Stimulated activated effector memory CD8-positive, alpha-beta T cell treated with anti-CD3 and anti-CD28 coated beads, Interleukin-12 subunit alpha, Interleukin-12 subunit beta, amount 100 ng/mL, for 72 hours (primary cell): ENCODE results near the gene AKAP5.
A peak's percentile ranks its signal among the peaks of the same experiment; 100 is the strongest.

Experiments used
- ATAC-seq: fragments of 150-1000 bp; cut with Tn5 transposase; 2 replicates; pipeline ENCODE4 v1.10.0; 2021
- DNase-seq, 2 donors: peaks; one replicate each; pipeline ENCODE4 v3.0.0; 2021 to 2022; ENCODE audit warnings: low spot score in 2 of 2
- H3K27ac Mint-ChIP-seq: one replicate; pipeline ENCODE4 v1.8.0; 2022; ENCODE audit warnings: mild to moderate bottlenecking, mixed read lengths
- H3K36me3 Mint-ChIP-seq: one replicate; pipeline ENCODE4 v1.8.0; 2022; ENCODE audit warnings: mild to moderate bottlenecking, mixed read lengths
- H3K4me1 Mint-ChIP-seq: one replicate; pipeline ENCODE4 v1.8.0; 2022; ENCODE audit warnings: mixed read lengths
- H3K4me3 Mint-ChIP-seq: one replicate; pipeline ENCODE4 v1.8.0; 2022; ENCODE audit warnings: mild to moderate bottlenecking, mixed read lengths
- H3K9me3 Mint-ChIP-seq: one replicate; pipeline ENCODE4 v1.8.0; 2022; ENCODE audit warnings: mixed read lengths

The AKAP5 gene, protein sequence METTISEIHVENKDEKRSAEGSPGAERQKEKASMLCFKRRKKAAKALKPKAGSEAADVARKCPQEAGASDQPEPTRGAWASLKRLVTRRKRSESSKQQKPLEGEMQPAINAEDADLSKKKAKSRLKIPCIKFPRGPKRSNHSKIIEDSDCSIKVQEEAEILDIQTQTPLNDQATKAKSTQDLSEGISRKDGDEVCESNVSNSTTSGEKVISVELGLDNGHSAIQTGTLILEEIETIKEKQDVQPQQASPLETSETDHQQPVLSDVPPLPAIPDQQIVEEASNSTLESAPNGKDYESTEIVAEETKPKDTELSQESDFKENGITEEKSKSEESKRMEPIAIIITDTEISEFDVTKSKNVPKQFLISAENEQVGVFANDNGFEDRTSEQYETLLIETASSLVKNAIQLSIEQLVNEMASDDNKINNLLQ

DNA sequence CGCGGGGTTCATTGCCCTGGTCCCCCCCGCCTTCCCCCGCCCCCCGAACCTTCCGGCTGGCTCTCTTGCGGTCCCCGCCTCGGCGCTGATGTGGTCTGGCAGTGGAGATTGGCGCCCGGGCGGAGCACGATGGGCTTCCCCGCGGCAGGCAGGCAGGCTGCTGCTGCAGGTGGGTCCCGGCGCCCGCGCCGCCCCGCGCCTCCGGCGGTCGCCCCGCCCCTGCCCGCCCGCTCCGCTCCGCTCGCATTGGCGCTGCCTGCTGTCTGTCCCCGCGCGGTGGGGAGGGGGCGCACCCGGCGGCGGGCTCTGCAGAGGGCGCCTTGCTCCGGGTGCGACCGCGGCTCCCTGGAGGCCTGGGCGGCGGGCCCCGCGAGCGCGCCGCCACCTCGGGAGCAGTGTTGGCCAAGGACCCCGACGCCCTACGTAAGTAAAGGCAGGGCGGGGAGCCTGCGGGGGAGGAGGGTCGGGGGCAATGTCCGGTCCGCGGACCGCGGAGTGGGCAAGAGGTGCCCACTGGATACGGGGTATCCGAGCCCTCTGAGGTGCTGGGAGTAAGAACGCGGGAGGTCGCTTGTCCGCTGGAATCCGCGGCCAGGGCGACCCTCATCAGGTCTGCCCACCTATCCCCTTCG, at the start of gene AKAP5:
AKAP5 (plus strand) TSS at position 309 of the 632 bp plus-strand sequence. CDS start 2,896 bp downstream, outside the sequence.
- H3K4me1 Mint-ChIP-seq = peaks cover 29% of the 10 kb centered on the region
- peaks cover 19% of the 10 kb centered on the region for H3K36me3 Mint-ChIP-seq
- peak within 1 kb of the TSS; percentile 85 for H3K27ac Mint-ChIP-seq
- peak; percentile 84 for ATAC-seq
- H3K9me3 Mint-ChIP-seq = no peaks in the 10 kb centered on the region
- DNase-seq = peak; percentile 42 to 79
- H3K4me3 Mint-ChIP-seq = peak within 1 kb of the TSS; percentile 74

DNA sequence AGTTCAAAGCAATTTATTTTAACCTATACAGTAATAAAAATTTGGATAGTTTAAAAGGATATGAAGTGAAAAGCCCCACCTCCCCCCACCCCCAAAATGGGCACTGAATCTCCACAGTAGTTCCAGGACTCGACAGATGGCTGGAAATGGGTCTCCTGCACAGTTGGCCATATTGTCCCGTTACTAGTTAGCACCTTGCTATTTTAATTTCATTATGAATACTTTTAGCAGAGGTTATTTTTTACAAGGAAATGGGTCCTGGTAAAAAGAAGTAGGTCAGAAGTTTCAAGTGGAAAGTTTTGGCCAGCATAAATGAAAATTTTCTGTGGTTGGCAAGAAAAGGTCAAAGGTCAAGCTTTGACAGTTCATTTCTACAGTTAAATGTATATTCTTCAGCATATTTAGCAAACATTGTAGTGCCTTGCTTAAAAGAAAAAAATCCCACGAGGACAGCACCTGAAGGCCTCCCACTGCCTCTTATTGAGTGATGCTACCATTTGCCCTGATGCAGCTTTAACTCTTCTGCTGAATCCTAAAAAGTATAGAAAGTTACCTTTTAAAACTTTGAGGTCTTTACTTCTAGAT, 48.9 kb upstream of the AKAP5 start:
- Mint-ChIP-seq H3K27ac (peak overlapping the region; percentile 22), H3K4me3 (no peak overlapping the region), H3K36me3 (peaks cover 100% of the 10 kb centered on the region), H3K9me3 (no peaks in the 10 kb centered on the region), H3K4me1 (peaks cover 20% of the 10 kb centered on the region)
- no peak for ATAC-seq
- DNase-seq = no peak

DNA sequence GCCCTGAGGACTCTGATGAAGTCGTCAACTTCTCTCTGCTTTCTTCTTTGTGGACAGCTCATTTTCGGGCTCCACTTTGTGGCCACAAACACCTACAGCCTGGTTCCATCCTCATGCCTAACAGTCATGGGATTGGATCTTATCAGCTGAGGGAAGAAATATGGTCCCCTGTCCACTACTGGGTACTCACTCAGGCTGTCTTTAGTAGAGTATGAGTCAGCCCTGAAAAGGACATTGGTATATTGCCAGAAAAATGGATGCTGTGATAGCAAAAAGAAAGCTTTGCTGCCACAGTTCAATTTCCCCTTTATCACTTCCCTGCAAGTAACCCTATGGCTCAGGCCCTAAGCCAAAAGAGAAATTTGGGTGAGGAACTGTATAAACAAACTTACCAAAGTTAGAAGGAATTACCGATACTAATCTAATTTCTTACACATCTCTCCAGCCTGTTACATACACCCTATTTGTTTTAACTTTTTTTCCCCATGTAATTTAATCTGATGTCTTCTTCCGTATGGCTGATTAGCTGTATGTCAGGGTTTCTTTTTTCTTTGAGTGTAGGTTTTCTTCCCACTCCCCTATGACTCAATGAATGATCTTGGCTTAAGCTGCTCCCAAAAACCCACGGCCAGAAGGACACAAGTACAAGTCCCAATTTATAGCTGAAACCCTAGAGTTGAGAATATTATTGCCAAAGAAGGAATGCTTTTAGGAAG, 48.1 kb upstream of the AKAP5 start:
- Mint-ChIP-seq H3K9me3 (no peaks in the 10 kb centered on the region), H3K27ac (peak overlapping the region; percentile 22), H3K4me3 (no peak overlapping the region), H3K36me3 (peaks cover 100% of the 10 kb centered on the region), H3K4me1 (peaks cover 13% of the 10 kb centered on the region)
- ATAC-seq = peak; percentile 28
- DNase-seq = no peak

DNA sequence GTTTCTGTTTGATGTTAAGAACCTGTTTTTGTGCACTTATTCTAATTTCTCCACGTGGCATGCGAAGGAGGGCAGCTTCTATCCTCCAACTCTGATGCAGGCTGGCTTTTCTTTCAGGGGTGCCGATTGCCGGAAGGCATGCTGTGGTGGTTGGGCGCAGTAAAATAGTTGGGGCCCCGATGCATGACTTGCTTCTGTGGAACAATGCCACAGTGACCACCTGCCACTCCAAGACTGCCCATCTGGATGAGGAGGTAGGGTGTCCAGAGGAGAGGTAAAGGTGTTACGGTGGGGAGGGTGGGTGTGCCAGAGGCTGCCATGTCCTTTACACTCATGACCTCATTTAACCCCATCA, 47.6 kb upstream of the AKAP5 start:
- no peak for ATAC-seq
- Mint-ChIP-seq H3K9me3 (no peaks in the 10 kb centered on the region), H3K36me3 (peaks cover 100% of the 10 kb centered on the region), H3K27ac (no peak overlapping the region), H3K4me3 (no peak overlapping the region), H3K4me1 (peaks cover 11% of the 10 kb centered on the region)
- no peak for DNase-seq

DNA sequence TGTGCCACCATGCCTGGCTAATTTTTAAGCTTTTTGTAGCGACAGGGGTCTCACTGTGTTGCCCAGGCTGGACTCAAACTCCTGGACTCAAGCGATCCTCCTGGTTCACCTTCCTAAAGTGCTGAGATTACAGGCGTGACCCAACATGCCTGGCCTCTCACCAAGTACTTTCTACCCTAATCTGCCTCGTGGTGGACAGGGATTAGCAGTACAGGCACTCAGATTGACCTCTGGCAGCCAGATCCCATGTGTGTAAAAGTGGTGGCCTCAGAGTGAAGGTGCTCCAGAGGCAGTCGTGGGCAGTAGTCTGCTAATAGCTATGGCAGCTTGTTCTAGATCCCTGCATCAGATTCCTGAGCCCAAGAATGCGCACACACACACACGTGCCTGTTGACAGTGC, 46.3 kb upstream of the AKAP5 start:
- Mint-ChIP-seq H3K4me1 (peaks cover 15% of the 10 kb centered on the region), H3K27ac (peak overlapping the region; percentile 17), H3K36me3 (peaks cover 100% of the 10 kb centered on the region), H3K9me3 (no peaks in the 10 kb centered on the region), H3K4me3 (no peak overlapping the region)
- no peak for ATAC-seq
- no peak for DNase-seq

DNA sequence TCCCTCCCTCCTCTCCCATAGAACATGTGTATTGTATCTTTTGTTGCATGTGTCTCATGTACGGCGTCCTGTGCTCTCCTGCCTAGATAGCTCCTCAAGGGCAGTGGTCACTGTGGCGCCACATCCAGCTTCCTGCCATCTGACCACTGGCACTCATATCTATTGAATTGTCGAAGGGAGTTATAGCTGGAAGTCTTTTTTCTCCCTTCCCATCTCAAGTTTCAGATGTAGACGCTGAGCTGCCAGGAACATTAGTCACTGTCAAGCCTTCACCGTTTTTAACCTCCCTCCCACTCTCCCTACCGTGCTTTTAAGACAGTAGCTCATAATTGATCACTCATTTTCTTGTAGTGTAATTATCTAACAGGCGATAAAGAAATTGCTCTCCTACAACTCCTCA, 44.1 kb upstream of the AKAP5 start:
- DNase-seq (no peak), ATAC-seq (no peak)
- H3K4me1 Mint-ChIP-seq = peaks cover 12% of the 10 kb centered on the region
- no peaks in the 10 kb centered on the region for H3K9me3 Mint-ChIP-seq
- peaks cover 100% of the 10 kb centered on the region for H3K36me3 Mint-ChIP-seq
- peak overlapping the region; percentile 66 for H3K27ac Mint-ChIP-seq
- H3K4me3 Mint-ChIP-seq = no peak overlapping the region

DNA sequence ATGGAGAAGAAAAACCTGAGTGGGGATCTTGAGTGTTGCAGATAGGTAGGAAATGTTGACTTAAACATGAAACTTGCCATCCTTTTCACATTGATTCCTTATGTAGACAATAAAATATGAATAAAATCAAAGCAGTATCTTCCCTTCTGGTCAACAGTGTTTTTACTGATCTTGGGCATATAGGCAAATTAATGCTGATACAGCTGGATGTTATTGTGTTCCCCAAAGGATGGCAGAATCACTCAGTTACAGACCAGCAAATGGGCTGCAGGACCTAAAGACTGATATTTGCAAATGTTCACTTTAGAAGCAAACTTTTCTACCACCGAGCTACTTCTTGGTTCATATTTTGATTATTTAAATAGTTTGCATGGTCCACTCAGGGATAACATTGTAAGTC, 43.3 kb upstream of the AKAP5 start:
- peaks cover 100% of the 10 kb centered on the region for H3K36me3 Mint-ChIP-seq
- DNase-seq (no peak), ATAC-seq (no peak)
- no peak overlapping the region for H3K4me3 Mint-ChIP-seq
- no peaks in the 10 kb centered on the region for H3K9me3 Mint-ChIP-seq
- peak overlapping the region; percentile 81 for H3K27ac Mint-ChIP-seq
- H3K4me1 Mint-ChIP-seq = peaks cover 12% of the 10 kb centered on the region

DNA sequence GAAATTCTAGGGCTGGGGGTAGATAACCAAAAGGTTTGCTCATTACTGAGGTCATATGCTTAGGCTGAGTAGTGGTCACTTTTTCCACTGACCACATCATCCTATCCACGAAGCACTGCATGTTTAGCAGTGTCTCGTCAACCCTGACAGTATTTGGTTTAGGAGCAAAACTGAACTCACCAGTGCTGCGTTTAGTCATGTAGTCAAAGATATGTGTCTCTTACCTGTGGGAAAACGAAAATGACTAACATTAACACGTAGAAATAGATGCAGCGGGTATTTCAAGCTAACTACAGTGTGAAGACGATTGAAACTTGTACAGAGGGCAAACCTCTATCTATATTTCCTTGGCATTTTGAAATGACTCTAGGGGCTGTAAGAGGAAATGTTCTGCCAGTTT, 42.5 kb upstream of the AKAP5 start:
- no peak overlapping the region for H3K4me3 Mint-ChIP-seq
- H3K9me3 Mint-ChIP-seq = no peaks in the 10 kb centered on the region
- ATAC-seq = peak; percentile 93
- no peak for DNase-seq
- peak overlapping the region; percentile 81 for H3K27ac Mint-ChIP-seq
- peaks cover 100% of the 10 kb centered on the region for H3K36me3 Mint-ChIP-seq
- peaks cover 12% of the 10 kb centered on the region for H3K4me1 Mint-ChIP-seq

DNA sequence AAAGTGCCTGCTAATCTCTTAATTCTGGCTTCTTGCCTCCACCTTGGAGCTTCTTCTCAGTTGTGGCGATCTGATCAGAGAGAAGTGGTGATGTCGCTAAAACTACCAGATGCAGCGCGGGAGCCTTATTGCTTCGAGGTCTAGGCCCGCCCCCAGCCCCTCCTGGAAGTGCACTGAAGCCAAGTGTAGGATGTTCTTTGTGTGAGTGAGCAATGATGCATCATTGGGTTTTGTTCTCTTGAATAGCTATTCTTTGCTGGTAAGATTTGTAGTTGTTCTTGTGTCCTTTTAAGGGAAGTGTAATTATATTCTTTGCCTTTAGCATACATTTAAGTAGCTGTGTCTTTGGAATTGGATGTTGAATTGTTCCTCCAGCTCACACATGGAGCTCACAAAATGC, 41.3 kb upstream of the AKAP5 start:
- DNase-seq = no peak
- H3K4me3 Mint-ChIP-seq = peak overlapping the region; percentile 23
- peaks cover 100% of the 10 kb centered on the region for H3K36me3 Mint-ChIP-seq
- no peaks in the 10 kb centered on the region for H3K9me3 Mint-ChIP-seq
- peak overlapping the region; percentile 56 for H3K27ac Mint-ChIP-seq
- no peak for ATAC-seq
- H3K4me1 Mint-ChIP-seq = peaks cover 12% of the 10 kb centered on the region

DNA sequence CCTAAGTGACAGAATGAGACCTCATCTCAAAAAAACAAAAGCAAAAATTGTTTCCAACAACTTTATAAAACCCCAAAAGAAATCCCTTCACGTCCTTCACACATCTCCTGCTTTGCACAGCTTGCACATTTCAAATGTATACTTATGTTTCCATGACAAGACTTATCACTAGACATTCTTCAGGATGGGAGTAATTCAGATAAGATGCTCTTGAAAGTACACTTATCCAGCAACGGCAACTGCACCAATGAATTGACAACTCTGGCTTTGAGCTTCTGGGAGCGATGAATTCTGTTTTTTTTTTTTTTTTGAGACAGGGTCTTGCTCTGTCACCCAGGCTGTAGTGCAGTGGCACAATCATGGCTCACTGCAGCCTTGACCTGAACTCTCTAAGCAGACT, 30.8 kb upstream of the AKAP5 start:
- peaks cover 100% of the 10 kb centered on the region for H3K36me3 Mint-ChIP-seq
- no peak overlapping the region for H3K4me3 Mint-ChIP-seq
- H3K9me3 Mint-ChIP-seq = no peaks in the 10 kb centered on the region
- DNase-seq (no peak), ATAC-seq (no peak)
- no peak overlapping the region for H3K27ac Mint-ChIP-seq
- H3K4me1 Mint-ChIP-seq = peaks cover 14% of the 10 kb centered on the region

DNA sequence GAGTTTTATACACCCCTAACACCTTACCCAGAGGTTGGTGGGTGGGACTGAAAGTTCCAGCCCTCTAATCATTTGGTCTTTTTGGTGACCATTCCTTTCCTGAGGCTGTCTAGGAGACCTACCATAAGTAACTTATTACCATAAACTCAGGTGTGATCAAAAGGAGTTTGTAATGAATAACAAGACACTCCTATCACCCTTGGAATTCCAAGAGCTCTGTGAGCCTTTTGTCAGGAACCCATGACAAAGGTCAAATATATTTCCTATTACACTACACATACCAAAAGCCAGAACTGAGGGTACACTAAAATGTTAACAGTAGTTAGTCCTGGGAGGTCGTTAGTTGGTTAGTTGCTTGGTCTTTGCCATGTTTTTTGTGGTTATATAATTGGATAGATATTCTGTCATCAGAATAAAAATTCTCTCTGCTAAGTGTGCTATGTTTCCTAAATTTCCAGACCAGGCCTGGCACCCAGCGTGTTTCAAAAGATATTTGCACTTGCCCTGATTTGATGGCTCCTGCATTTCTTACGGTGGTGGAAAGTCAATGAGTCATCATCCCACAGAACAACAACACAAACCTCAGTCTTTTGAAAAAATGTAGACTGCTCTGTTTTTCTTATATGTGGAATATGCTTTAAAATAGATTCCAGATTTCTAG, 27.0 kb upstream of the AKAP5 start:
- Mint-ChIP-seq H3K27ac (peak overlapping the region; percentile 45), H3K36me3 (peaks cover 99% of the 10 kb centered on the region), H3K4me1 (peaks cover 15% of the 10 kb centered on the region), H3K9me3 (no peaks in the 10 kb centered on the region), H3K4me3 (no peak overlapping the region)
- DNase-seq = no peak
- peak; percentile 74 for ATAC-seq

DNA sequence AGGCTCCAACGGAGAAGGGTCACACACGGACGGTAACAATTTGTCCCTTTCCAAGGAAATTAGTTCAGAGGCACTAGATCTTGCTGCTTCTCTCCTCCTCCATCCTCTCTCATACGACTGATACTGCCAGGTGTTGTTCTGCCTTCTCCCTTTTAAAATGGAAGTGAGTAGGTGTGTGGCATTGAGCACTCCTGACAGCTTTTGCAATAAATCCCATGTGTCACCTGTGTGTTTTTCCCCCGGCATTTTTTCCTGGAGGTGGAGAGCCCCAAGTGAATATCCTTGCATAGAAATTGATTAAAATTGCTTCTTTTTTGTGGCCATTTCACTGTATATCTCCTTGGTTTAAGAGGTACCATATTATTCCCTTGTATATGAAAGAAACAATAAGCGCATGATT, 26.2 kb upstream of the AKAP5 start:
- peaks cover 99% of the 10 kb centered on the region for H3K36me3 Mint-ChIP-seq

DNA sequence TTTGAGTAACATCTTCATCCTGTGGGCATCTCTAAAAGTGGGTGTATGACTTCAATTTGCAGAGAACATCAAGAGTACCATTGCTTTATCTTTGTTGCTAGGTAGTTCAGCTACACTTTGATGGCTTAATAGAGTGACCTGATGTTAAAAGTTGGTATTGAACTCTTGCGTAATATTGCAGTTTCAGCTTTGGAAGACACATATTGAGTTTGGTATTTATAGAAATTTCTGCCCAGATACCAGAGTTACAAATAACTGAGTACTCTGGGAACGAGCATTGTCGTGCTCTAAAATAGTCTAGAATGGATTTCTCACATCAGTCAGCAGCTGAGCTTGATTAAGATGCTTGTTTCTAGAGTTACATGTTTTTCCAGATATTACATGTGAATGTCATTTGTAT, 24.8 kb upstream of the AKAP5 start:
- Mint-ChIP-seq H3K4me1 (peaks cover 37% of the 10 kb centered on the region), H3K9me3 (no peaks in the 10 kb centered on the region), H3K36me3 (peaks cover 99% of the 10 kb centered on the region), H3K4me3 (no peak overlapping the region), H3K27ac (no peak overlapping the region)
- DNase-seq (no peak), ATAC-seq (no peak)

More for the DNA sequence above, 26.2 kb upstream of the AKAP5 start:
- ATAC-seq (no peak), DNase-seq (no peak)
- H3K4me3 Mint-ChIP-seq = no peak overlapping the region
- peaks cover 23% of the 10 kb centered on the region for H3K4me1 Mint-ChIP-seq
- peak overlapping the region; percentile 45 for H3K27ac Mint-ChIP-seq
- no peaks in the 10 kb centered on the region for H3K9me3 Mint-ChIP-seq

DNA sequence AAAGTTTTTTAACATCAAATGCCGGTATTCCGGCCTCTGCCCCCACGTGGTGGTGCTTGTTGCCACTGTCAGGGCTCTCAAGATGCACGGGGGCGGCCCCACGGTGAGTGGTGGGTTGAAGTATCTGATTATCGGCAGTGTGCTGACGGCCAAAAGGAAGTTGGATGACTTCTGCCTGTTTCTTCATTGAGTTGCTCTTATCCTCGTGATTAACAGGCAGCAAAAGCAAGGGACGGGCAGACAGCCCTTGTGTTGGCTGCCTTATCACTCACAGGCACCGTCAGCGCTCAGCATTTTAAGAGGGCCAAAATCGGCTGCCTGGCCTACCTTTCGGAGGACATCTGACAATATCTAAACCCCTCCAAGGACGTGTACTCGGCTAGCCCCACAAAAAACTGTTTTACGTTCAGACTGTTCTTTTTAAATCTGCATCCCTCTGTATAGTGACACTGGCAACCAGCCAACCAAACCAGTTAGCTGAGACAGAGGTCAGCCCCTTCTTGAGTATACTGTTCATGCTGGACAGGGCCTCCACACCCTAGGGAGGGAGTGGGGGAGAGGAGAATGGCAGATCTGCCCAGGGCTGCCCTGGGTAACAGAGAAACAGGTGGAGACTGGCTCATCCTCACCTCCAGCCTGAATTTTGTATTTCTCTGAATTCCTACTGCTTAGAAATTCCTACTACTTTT, 22.9 kb upstream of the AKAP5 start:
- no peak for ATAC-seq

More for the DNA sequence above, 22.9 kb upstream of the AKAP5 start:
- Mint-ChIP-seq H3K4me1 (peaks cover 43% of the 10 kb centered on the region), H3K27ac (no peak overlapping the region), H3K9me3 (no peaks in the 10 kb centered on the region), H3K4me3 (no peak overlapping the region), H3K36me3 (peaks cover 96% of the 10 kb centered on the region)
- DNase-seq = no peak
